Measurements from ENCODE around the gene P2RY4. TPM values are rescaled to one million over a fixed set of nuclear protein-coding genes. Genes with fewer than 3 reads are reported as not detected.
"Not testable (repeated sequence)": the region's sequence is repeated elsewhere in the genome, so short reads cannot be mapped to it uniquely, and the experiment has no call there.

P2RY4 gene
- total and polyA plus RNA-seq, 2 donors (not counting 3 experiments of a cell fraction or from before 2014, with no cell fraction given) = 0.22 TPM; not detected in 1

DNA sequence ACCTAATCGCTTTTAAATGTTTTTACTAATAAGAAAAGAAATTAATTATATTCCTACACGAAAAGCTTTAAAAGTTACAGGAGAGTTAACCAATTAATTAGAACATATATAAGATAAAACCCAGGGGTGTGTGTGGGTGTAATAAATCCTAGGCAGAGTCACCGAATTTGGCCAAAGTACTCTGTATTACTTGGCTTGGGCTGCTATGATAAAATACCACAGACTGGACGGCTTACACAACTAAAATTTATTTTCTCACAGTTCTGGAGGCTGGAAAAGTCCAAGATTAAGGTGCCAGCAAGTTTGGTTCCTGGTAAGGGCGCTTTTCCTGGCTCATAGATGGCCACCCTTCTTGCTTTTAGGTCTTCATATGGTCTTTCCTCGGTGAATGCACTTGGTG, 15.1 kb downstream of the P2RY4 start:
- TF ChIP-seq, protein P1, sequence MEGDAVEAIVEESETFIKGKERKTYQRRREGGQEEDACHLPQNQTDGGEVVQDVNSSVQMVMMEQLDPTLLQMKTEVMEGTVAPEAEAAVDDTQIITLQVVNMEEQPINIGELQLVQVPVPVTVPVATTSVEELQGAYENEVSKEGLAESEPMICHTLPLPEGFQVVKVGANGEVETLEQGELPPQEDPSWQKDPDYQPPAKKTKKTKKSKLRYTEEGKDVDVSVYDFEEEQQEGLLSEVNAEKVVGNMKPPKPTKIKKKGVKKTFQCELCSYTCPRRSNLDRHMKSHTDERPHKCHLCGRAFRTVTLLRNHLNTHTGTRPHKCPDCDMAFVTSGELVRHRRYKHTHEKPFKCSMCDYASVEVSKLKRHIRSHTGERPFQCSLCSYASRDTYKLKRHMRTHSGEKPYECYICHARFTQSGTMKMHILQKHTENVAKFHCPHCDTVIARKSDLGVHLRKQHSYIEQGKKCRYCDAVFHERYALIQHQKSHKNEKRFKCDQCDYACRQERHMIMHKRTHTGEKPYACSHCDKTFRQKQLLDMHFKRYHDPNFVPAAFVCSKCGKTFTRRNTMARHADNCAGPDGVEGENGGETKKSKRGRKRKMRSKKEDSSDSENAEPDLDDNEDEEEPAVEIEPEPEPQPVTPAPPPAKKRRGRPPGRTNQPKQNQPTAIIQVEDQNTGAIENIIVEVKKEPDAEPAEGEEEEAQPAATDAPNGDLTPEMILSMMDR (IDR thresholded peaks at IDR 0.05; ENCODE audit: extremely low read depth in 1 of 2, insufficient read depth in 1 of 2, low read depth in 1 of 2, low read length in 2 of 2) = no peak
- TF ChIP-seq, protein P2, sequence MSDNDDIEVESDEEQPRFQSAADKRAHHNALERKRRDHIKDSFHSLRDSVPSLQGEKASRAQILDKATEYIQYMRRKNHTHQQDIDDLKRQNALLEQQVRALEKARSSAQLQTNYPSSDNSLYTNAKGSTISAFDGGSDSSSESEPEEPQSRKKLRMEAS (IDR thresholded peaks at IDR 0.05; ENCODE audit: insufficient read depth, insufficient read length) = no peak
- no TSS peak for BruUV-seq (replicated peaks)
- FAIRE-seq = no peak

DNA sequence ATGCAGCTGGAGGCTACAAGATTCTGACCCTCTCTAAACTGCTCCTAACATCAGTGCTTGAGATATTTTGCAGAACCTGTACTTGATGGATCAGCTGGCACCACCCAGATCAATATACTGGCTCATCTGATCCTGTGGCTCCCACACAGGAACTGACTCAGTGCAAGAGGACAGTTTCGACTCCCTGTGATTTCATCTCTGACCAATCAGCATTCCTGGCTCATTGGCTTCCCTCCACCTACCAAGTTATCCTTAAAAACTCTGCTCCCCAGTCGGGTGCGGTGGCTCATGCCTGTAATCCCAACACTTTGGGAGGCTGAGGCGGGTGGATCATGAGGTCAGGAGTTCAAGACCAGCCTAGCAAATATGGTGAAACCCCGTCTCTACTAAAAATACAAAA, 16.4 kb downstream of the P2RY4 start:
- H3K4me2 ChIP-seq (ENCODE audit: insufficient read depth, low read length); FAIRE-seq; H2AFZ ChIP-seq (ENCODE audit: low read depth, low read length); H3K9ac ChIP-seq (replicated peaks; ENCODE audit: extremely low read depth, insufficient read depth, low read length); H3K4me3 ChIP-seq (replicated peaks in 1 of 3; ENCODE audit: insufficient read depth in 1 of 3, low read depth in 1 of 3, low read length in 3 of 3); POLR2A ChIA-PET; H3K36me3 ChIP-seq (ENCODE audit: control insufficient read depth in 2 of 2, extremely low read depth in 1 of 2, insufficient read depth in 2 of 2, low read length in 2 of 2); H3K27ac ChIP-seq (ENCODE audit: insufficient read depth, low read depth, low read length); intact Hi-C loops (cut with micrococcal nuclease); DNase-seq (ENCODE audit: low read depth, low spot score); H3K4me1 ChIP-seq (ENCODE audit: control insufficient read depth, extremely low read depth, insufficient read depth, low read length); BruUV-seq (replicated peaks); H3K27me3 ChIP-seq (ENCODE audit: control insufficient read depth in 2 of 2, insufficient read depth in 2 of 2, low read length in 2 of 2); H3K9me3 ChIP-seq (replicated peaks; ENCODE audit: control insufficient read depth, insufficient read depth, low read length); H3K9me1 ChIP-seq (replicated peaks; ENCODE audit: control insufficient read depth, extremely low read depth, insufficient read depth, low read length); dilution Hi-C loops (cut with MboI; ENCODE audit: extremely low pct_ligation_motif_present, low sequenced_read_pairs); H3K79me2 ChIP-seq (ENCODE audit: control insufficient read depth, insufficient read depth, low read length); CTCF ChIA-PET; H4K20me1 ChIP-seq (replicated peaks; ENCODE audit: control insufficient read depth, extremely low read depth, insufficient read depth, low read length): not testable (repeated sequence)

More for the DNA sequence above, 15.1 kb downstream of the P2RY4 start:
- H3K36me3 ChIP-seq (ENCODE audit: control insufficient read depth in 2 of 2, extremely low read depth in 1 of 2, insufficient read depth in 2 of 2, low read length in 2 of 2) = no peaks in the 10 kb centered on the region
- dilution Hi-C loops (cut with MboI; ENCODE audit: extremely low pct_ligation_motif_present, low sequenced_read_pairs) (no loop called here), intact Hi-C loops (cut with micrococcal nuclease) (no loop called here)
- ChIA-PET CTCF (no interaction called here), POLR2A (no interaction called here)
- DNase-seq (ENCODE audit: low read depth, low spot score) = no peak
- H3K9me3 ChIP-seq (replicated peaks; ENCODE audit: control insufficient read depth, insufficient read depth, low read length) = no peaks in the 10 kb centered on the region
- H3K4me1 ChIP-seq (ENCODE audit: control insufficient read depth, extremely low read depth, insufficient read depth, low read length) = no peaks in the 10 kb centered on the region
- H3K9ac ChIP-seq (replicated peaks; ENCODE audit: extremely low read depth, insufficient read depth, low read length) = no peak overlapping the region
- H3K27me3 ChIP-seq (ENCODE audit: control insufficient read depth in 2 of 2, insufficient read depth in 2 of 2, low read length in 2 of 2) = no peaks in the 10 kb centered on the region
- H3K4me2 ChIP-seq (ENCODE audit: insufficient read depth, low read length) = no peak overlapping the region
- H3K4me3 ChIP-seq (replicated peaks in 1 of 3; ENCODE audit: insufficient read depth in 1 of 3, low read depth in 1 of 3, low read length in 3 of 3) = no peak overlapping the region
- no peaks in the 10 kb centered on the region for H4K20me1 ChIP-seq (replicated peaks; ENCODE audit: control insufficient read depth, extremely low read depth, insufficient read depth, low read length)
- H3K79me2 ChIP-seq (ENCODE audit: control insufficient read depth, insufficient read depth, low read length) = no peaks in the 10 kb centered on the region
- no peaks in the 10 kb centered on the region for H3K9me1 ChIP-seq (replicated peaks; ENCODE audit: control insufficient read depth, extremely low read depth, insufficient read depth, low read length)
- H2AFZ ChIP-seq (ENCODE audit: low read depth, low read length) = no peak overlapping the region
- H3K27ac ChIP-seq (ENCODE audit: insufficient read depth, low read depth, low read length) = no peak overlapping the region

Data from endothelial cell of umbilical vein (primary cell).